Endothelial cell of umbilical vein (primary cell): ENCODE measurements around the gene DIP2C. TPM values are rescaled to one million over a fixed set of nuclear protein-coding genes. Genes with fewer than 3 reads are reported as not detected.

ENCODE experiments used
- BruUV-seq: library from RNA; stranded (reverse); fragments of 400-500 nt; replicated peaks from 2 replicates; lab custom pipeline; 2021; lab: Mats Ljungman, UMichigan
- CTCF ChIA-PET: fragments of 300-600, 350-600 bp; sonication (Branson Sonifier 250); formaldehyde crosslinking; loops from one replicate; lab custom pipeline; 2021; ENCODE audit warnings: antibody characterized with exemption, inconsistent platforms; lab: Charles Lee
- POLR2A ChIA-PET: fragments of 300-600, 350-600 bp; sonication (Branson Sonifier 250); formaldehyde crosslinking; loops from one replicate; lab custom pipeline; 2021; ENCODE audit warnings: antibody characterized with exemption, inconsistent platforms; lab: Charles Lee
- DNase-seq: peaks from one replicate; pipeline ENCODE4 v3.0.0-alpha.2; 2011; ENCODE audit warnings: low read depth, low spot score
- FAIRE-seq: peaks from 2 replicates; lab custom pipeline; 2011; peaks lifted over from hg19 to GRCh38; lab: Jason Lieb, UNC
- H2AFZ ChIP-seq: 2 replicates; pipeline ENCODE4 v1.6.0; 2012; ENCODE audit warnings: low read depth, low read length, control low read depth, inconsistent platforms
- H3K27ac ChIP-seq: 2 replicates; pipeline ENCODE4 v1.5.1; 2011; ENCODE audit warnings: low read depth, mild to moderate bottlenecking, control low read depth, low read length, moderate library complexity; ENCODE audit not compliant: insufficient read depth
- H3K27me3 ChIP-seq, 2 experiments: 2 replicates each; pipeline versions ENCODE4 v1.6.0 to v1.6.1; 2011; ENCODE audit warnings: low read length in 2 of 2, mixed read lengths in 1 of 2; ENCODE audit not compliant: control insufficient read depth in 2 of 2, insufficient read depth in 2 of 2
- H3K36me3 ChIP-seq, 2 experiments: 2 replicates in 1 of 2; 3 replicates in 1 of 2; pipeline ENCODE4 v1.5.1; 2011; ENCODE audit warnings: low read length in 2 of 2, mild to moderate bottlenecking in 1 of 2, moderate library complexity in 1 of 2; ENCODE audit not compliant: control insufficient read depth in 2 of 2, insufficient read depth in 2 of 2; ENCODE audit errors: extremely low read depth in 1 of 2
- H3K4me1 ChIP-seq: 3 replicates; pipeline ENCODE4 v1.5.1; 2011; ENCODE audit warnings: mild to moderate bottlenecking, low read length; ENCODE audit not compliant: control insufficient read depth, insufficient read depth; ENCODE audit errors: extremely low read depth
- H3K4me2 ChIP-seq: 2 replicates; pipeline ENCODE4 v1.6.1; 2011; ENCODE audit warnings: low read length, control low read depth, mixed read lengths; ENCODE audit not compliant: insufficient read depth
- H3K4me3 ChIP-seq, 3 experiments: fragments of 200-600 bp in 1 of 3; sonication (generic), shearing (Covaris generic) in 1 of 3; replicated peaks in 1 of 3; 2 replicates each; pipeline ENCODE4 v1.5.1; 2011 to 2016; ENCODE audit warnings: control low read depth in 3 of 3, low read length in 3 of 3, mild to moderate bottlenecking in 2 of 3, inconsistent platforms in 1 of 3, low read depth in 1 of 3, moderate library complexity in 1 of 3; ENCODE audit not compliant: insufficient read depth in 1 of 3
- H3K79me2 ChIP-seq: 2 replicates; pipeline ENCODE4 v1.6.0; 2012; ENCODE audit warnings: low read length, inconsistent platforms; ENCODE audit not compliant: control insufficient read depth, insufficient read depth
- H3K9ac ChIP-seq: replicated peaks from 2 replicates; pipeline ENCODE3; 2011; ENCODE audit warnings: low read length, control low read depth; ENCODE audit not compliant: insufficient read depth; ENCODE audit errors: extremely low read depth
- H3K9me1 ChIP-seq: replicated peaks from 3 replicates; pipeline ENCODE4 v1.6.0; 2011; ENCODE audit warnings: mild to moderate bottlenecking, low read length; ENCODE audit not compliant: control insufficient read depth, insufficient read depth; ENCODE audit errors: extremely low read depth
- H3K9me3 ChIP-seq: replicated peaks from 2 replicates; pipeline ENCODE4 v1.5.1; 2012; ENCODE audit warnings: low read length, inconsistent platforms; ENCODE audit not compliant: control insufficient read depth, insufficient read depth
- H4K20me1 ChIP-seq: replicated peaks from 2 replicates; pipeline ENCODE3; 2011; ENCODE audit warnings: mild to moderate bottlenecking, low read length; ENCODE audit not compliant: control insufficient read depth, insufficient read depth; ENCODE audit errors: extremely low read depth
- EZH2 ChIP-seq: IDR thresholded peaks from 2 replicates; pipeline ENCODE4 v1.6.1; 2012; ENCODE audit warnings: borderline replicate concordance, low read depth, mild to moderate bottlenecking, moderate library complexity, low read length, inconsistent platforms; ENCODE audit not compliant: severe bottlenecking
- FOS ChIP-seq: IDR thresholded peaks from 2 replicates; pipeline ENCODE4 v1.6.1; 2011; ENCODE audit warnings: mild to moderate bottlenecking, low read length, moderate library complexity, borderline replicate concordance; ENCODE audit not compliant: insufficient read depth
- GATA2 ChIP-seq: IDR thresholded peaks from 2 replicates; pipeline ENCODE4 v1.7.0; 2011; ENCODE audit warnings: low read depth, mild to moderate bottlenecking, moderate library complexity, mixed read lengths, low read length; ENCODE audit not compliant: insufficient read length, insufficient read depth
- JUN ChIP-seq: IDR thresholded peaks from 2 replicates; pipeline ENCODE4 v1.6.1; 2011; ENCODE audit warnings: borderline replicate concordance, low read depth; ENCODE audit not compliant: insufficient read length, insufficient read depth
- MYC ChIP-seq: IDR thresholded peaks from one replicate; pipeline ENCODE4 v1.6.1; 2011; ENCODE audit warnings: mild to moderate bottlenecking, low read depth, low read length
- POLR2A ChIP-seq: IDR thresholded peaks from 2 replicates; pipeline ENCODE4 v1.6.1; 2012; ENCODE audit warnings: low read depth, mild to moderate bottlenecking, control low read depth, low read length
- POLR2AphosphoS5 ChIP-seq: IDR thresholded peaks from 2 replicates; pipeline ENCODE4 v1.6.1; 2012; ENCODE audit warnings: low read depth, mild to moderate bottlenecking, control low read depth, low read length, moderate library complexity; ENCODE audit not compliant: insufficient read depth
- dilution Hi-C: fragments of 300-500 bp; cut with MboI; formaldehyde crosslinking; loops from one replicate; pipeline ENCODE4 v1.15.0; 2019; ENCODE audit warnings: low sequenced_read_pairs; ENCODE audit not compliant: extremely low pct_ligation_motif_present
- intact Hi-C: fragments of 100-400 bp; cut with micrococcal nuclease; formaldehyde crosslinking; loops from one replicate; pipeline ENCODE4 v1.10.0; 2022
- polyA plus RNA-seq, 4 experiments: library from polyadenylated mRNA; depleted of rRNA in 3 of 4; stranded (reverse) in 3 of 4; unstranded in 1 of 4; fragments of >200 nt; gene quantifications; 2 replicates each; pipeline versions ENCODE4 v1.2.1 to v1.2.3, GENCODE V29; 2011 to 2012; ENCODE audit warnings: missing spikeins in 1 of 4
- total RNA-seq: library from RNA; stranded (reverse); gene quantifications from 2 replicates; pipeline ENCODE4 v1.2.3, GENCODE V29; 2021
- TF ChIP-seq, protein P1 (sequence below): IDR thresholded peaks from 2 replicates; pipeline ENCODE4 v1.6.1; 2011; ENCODE audit not compliant: insufficient read depth, insufficient read length
- TF ChIP-seq, protein P2 (sequence below), 2 donors: IDR thresholded peaks; 1 replicate in 1 of 2; 2 replicates in 1 of 2; pipeline ENCODE4 v1.5.1; 2011; ENCODE audit warnings: low read length in 2 of 2, mild to moderate bottlenecking in 2 of 2, moderate library complexity in 2 of 2, control low read depth in 1 of 2, inconsistent platforms in 1 of 2, low read depth in 1 of 2; ENCODE audit not compliant: insufficient read depth in 1 of 2; ENCODE audit errors: extremely low read depth in 1 of 2

DIP2C gene
- total and polyA plus RNA-seq, 2 donors (not counting 3 experiments of a cell fraction or from before 2014, with no cell fraction given) = 3.6 to 10.7 TPM

DNA sequence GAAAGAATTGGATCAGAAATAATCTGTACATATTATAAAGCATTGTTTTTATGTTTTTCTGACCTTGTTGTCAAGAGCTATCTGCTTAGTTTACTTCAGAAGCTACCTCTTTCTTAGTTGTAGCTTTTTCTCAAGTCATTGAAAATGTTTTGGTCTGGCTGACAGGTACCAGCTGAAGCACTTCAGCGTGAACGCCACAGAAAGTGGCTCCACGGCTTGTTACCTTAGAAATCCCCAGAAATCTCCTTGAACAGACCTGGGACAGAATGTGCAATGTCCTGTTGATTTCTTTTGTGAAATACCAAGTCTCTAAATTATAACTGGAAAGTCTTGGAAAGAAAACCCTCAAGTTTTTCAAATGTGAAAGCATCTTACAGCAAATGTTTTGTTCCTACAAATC, 457.4 kb downstream of the DIP2C start:
- no peak for FAIRE-seq
- H4K20me1 ChIP-seq = no peaks in the 10 kb centered on the region
- no peaks in the 10 kb centered on the region for H3K9me1 ChIP-seq
- H3K4me2 ChIP-seq = no peak overlapping the region
- H3K4me1 ChIP-seq = peaks cover 9% of the 10 kb centered on the region
- no peak for DNase-seq
- no peaks in the 10 kb centered on the region for H3K79me2 ChIP-seq
- peaks cover 0 to 3% of the 10 kb centered on the region in 2 experiments for H3K36me3 ChIP-seq
- ChIA-PET CTCF (interaction anchor here (1.0 kb wide), 2 partner anchors 10 to 14 kb away, joined by 3 to 5 read pairs; no protein-coding TSS in a partner anchor), POLR2A (no interaction called here)
- H3K27ac ChIP-seq = no peak overlapping the region
- no peak overlapping the region for H3K9ac ChIP-seq
- BruUV-seq = no TSS peak
- dilution Hi-C loops (no loop called here), intact Hi-C loops (no loop called here)
- H3K27me3 ChIP-seq = no peaks in the 10 kb centered on the region
- no peak for TF ChIP-seq JUN
- no peak for TF ChIP-seq GATA2
- TF ChIP-seq FOS = no peak
- no peak for TF ChIP-seq EZH2
- TF ChIP-seq MYC = no peak
- TF ChIP-seq, protein P1, sequence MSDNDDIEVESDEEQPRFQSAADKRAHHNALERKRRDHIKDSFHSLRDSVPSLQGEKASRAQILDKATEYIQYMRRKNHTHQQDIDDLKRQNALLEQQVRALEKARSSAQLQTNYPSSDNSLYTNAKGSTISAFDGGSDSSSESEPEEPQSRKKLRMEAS = no peak
- no peak for TF ChIP-seq POLR2A
- TF ChIP-seq, protein P2, sequence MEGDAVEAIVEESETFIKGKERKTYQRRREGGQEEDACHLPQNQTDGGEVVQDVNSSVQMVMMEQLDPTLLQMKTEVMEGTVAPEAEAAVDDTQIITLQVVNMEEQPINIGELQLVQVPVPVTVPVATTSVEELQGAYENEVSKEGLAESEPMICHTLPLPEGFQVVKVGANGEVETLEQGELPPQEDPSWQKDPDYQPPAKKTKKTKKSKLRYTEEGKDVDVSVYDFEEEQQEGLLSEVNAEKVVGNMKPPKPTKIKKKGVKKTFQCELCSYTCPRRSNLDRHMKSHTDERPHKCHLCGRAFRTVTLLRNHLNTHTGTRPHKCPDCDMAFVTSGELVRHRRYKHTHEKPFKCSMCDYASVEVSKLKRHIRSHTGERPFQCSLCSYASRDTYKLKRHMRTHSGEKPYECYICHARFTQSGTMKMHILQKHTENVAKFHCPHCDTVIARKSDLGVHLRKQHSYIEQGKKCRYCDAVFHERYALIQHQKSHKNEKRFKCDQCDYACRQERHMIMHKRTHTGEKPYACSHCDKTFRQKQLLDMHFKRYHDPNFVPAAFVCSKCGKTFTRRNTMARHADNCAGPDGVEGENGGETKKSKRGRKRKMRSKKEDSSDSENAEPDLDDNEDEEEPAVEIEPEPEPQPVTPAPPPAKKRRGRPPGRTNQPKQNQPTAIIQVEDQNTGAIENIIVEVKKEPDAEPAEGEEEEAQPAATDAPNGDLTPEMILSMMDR (IDR thresholded peaks at IDR 0.05; ENCODE audit: extremely low read depth in 1 of 2, insufficient read depth in 1 of 2, low read depth in 1 of 2, low read length in 2 of 2) = no peak
- TF ChIP-seq POLR2AphosphoS5 = no peak
- H3K4me3 ChIP-seq = no peak overlapping the region
- no peak overlapping the region for H2AFZ ChIP-seq
- no peaks in the 10 kb centered on the region for H3K9me3 ChIP-seq
